DND-41 (cell line): ENCODE measurements around the gene ACAP1.
A peak's percentile ranks its signal among the peaks of the same experiment; 100 is the strongest.

Source experiments
- ATAC-seq: fragments of 200-7000 bp; cut with Tn5 transposase; 3 replicates; pipeline ENCODE4 v1.9.1; 2021; ENCODE audit warnings: low read depth; ENCODE audit not compliant: insufficient read depth
- DNase-seq: peaks from one replicate; pipeline ENCODE4 v3.0.0-alpha.2; 2020
- H2AFZ ChIP-seq: 2 replicates; pipeline ENCODE4 v1.6.0; 2012; ENCODE audit warnings: low read depth, low read length
- H3K27ac ChIP-seq: 2 replicates; pipeline ENCODE4 v1.5.1; 2012; ENCODE audit warnings: low read length, inconsistent platforms
- H3K27me3 ChIP-seq: fragments of 200-600 bp; sonication (generic); 2 replicates; pipeline ENCODE4 v1.6.0; 2012; ENCODE audit warnings: low read length, mild to moderate bottlenecking, inconsistent platforms; ENCODE audit not compliant: insufficient read depth, poor library complexity
- H3K36me3 ChIP-seq: 2 replicates; pipeline ENCODE4 v1.5.1; 2012; ENCODE audit warnings: low read length, inconsistent platforms; ENCODE audit not compliant: insufficient read depth
- H3K4me1 ChIP-seq: 2 replicates; pipeline ENCODE4 v1.5.1; 2012; ENCODE audit warnings: mild to moderate bottlenecking, low read length; ENCODE audit not compliant: insufficient read depth
- H3K4me2 ChIP-seq: 2 replicates; pipeline ENCODE4 v1.6.0; 2012; ENCODE audit warnings: mild to moderate bottlenecking, moderate library complexity, low read length, inconsistent platforms; ENCODE audit not compliant: insufficient read depth
- H3K4me3 ChIP-seq, 2 experiments: fragments of 200-600 bp in 1 of 2; shearing (Covaris generic) in 1 of 2; 2 replicates each; pipeline ENCODE4 v1.5.1; 2012 to 2016; ENCODE audit warnings: inconsistent platforms in 2 of 2, low read length in 2 of 2, mild to moderate bottlenecking in 2 of 2, low read depth in 1 of 2, moderate library complexity in 1 of 2
- H3K79me2 ChIP-seq: 2 replicates; pipeline ENCODE4 v1.6.0; 2012; ENCODE audit warnings: low read length, inconsistent platforms; ENCODE audit not compliant: insufficient read depth
- H3K9ac ChIP-seq: 2 replicates; pipeline ENCODE4 v1.6.0; 2012; ENCODE audit warnings: low read depth, mild to moderate bottlenecking, inconsistent platforms, low read length, moderate library complexity
- H3K9me3 ChIP-seq: 2 replicates; pipeline ENCODE4 v1.5.1; 2012; ENCODE audit warnings: low read length, moderate library complexity, mild to moderate bottlenecking, inconsistent platforms; ENCODE audit not compliant: insufficient read depth, severe bottlenecking
- H4K20me1 ChIP-seq: 2 replicates; pipeline ENCODE4 v1.6.0; 2012; ENCODE audit warnings: low read length; ENCODE audit not compliant: insufficient read depth
- CTCF ChIP-seq: IDR thresholded peaks from 2 replicates; pipeline ENCODE4 v1.5.1; 2012; ENCODE audit warnings: borderline replicate concordance, low read length, moderate library complexity, mild to moderate bottlenecking; ENCODE audit not compliant: poor library complexity, severe bottlenecking; ENCODE audit errors: extremely low read depth
- EZH2 ChIP-seq: IDR thresholded peaks from 3 replicates; pipeline ENCODE4 v1.6.1; 2012; ENCODE audit warnings: borderline replicate concordance, low read depth, mild to moderate bottlenecking, moderate library complexity, low read length, inconsistent platforms; ENCODE audit not compliant: severe bottlenecking

ACAP1 gene

GRCh38 chr17:7315570-7316235, 20.6 kb upstream of the ACAP1 start:
- Histone ChIP-seq H2AFZ (peak overlapping the region; percentile 73), H3K4me1 (peaks cover 46% of the 10 kb centered on the region), H3K36me3 (peaks cover 72% of the 10 kb centered on the region), H3K9ac (peak overlapping the region; percentile 69), H3K27me3 (no peaks in the 10 kb centered on the region), H4K20me1 (peaks cover 37% of the 10 kb centered on the region), H3K79me2 (peaks cover 47% of the 10 kb centered on the region), H3K4me2 (peak overlapping the region; percentile 95), H3K27ac (peak overlapping the region; percentile 75), H3K9me3 (no peaks in the 10 kb centered on the region), H3K4me3 (peak overlapping the region; percentile 45 to 88)
- no peak for TF ChIP-seq EZH2
- no peak for TF ChIP-seq CTCF
- ATAC-seq = no peak; the same call in 2 of the 3 replicates
- no peak for DNase-seq

- Histone ChIP-seq H3K9me3 (no peaks in the 10 kb centered on the region), H3K36me3 (peaks cover 74% of the 10 kb centered on the region), H3K4me2 (no peak overlapping the region), H4K20me1 (peaks cover 25% of the 10 kb centered on the region), H2AFZ (no peak overlapping the region), H3K27me3 (no peaks in the 10 kb centered on the region), H3K9ac (no peak overlapping the region), H3K79me2 (peaks cover 36% of the 10 kb centered on the region), H3K4me1 (peaks cover 34% of the 10 kb centered on the region), H3K4me3 (no peak overlapping the region), H3K27ac (no peak overlapping the region)
- DNase-seq (no peak), ATAC-seq (no peak)
- TF ChIP-seq EZH2 (no peak), CTCF (no peak)
These were observed 19.0 kb upstream of the ACAP1 start for GRCh38 chr17:7317161-7317803.

- DNase-seq = no peak
- no peak overlapping the region for H3K4me2 ChIP-seq
- TF ChIP-seq EZH2 = no peak
- no peak for TF ChIP-seq CTCF
- H3K4me1 ChIP-seq = peaks cover 25% of the 10 kb centered on the region
- H3K9ac ChIP-seq = no peak overlapping the region
- H3K9me3 ChIP-seq = no peaks in the 10 kb centered on the region
- H3K79me2 ChIP-seq = peaks cover 26% of the 10 kb centered on the region
- ATAC-seq = no peak
- peaks cover 74% of the 10 kb centered on the region for H3K36me3 ChIP-seq
- no peak overlapping the region for H3K4me3 ChIP-seq
- peaks cover 16% of the 10 kb centered on the region for H4K20me1 ChIP-seq
- H3K27me3 ChIP-seq = no peaks in the 10 kb centered on the region
- no peak overlapping the region for H2AFZ ChIP-seq
- no peak overlapping the region for H3K27ac ChIP-seq
These were observed 18.0 kb upstream of the ACAP1 start for GRCh38 chr17:7318121-7318860.
